Caco-2 (cell line): ENCODE measurements around the gene RARRES2. TPM values are rescaled to one million over a fixed set of nuclear protein-coding genes. Genes with fewer than 3 reads are reported as not detected.

Source experiments
- BruUV-seq: library from RNA; stranded (reverse); fragments of 400-500 nt; replicated peaks from 2 replicates; lab custom pipeline; 2021; lab: Mats Ljungman, UMichigan
- CTCF ChIA-PET: fragments of 300-600 bp; sonication (Branson Sonifier 250); formaldehyde crosslinking; loops from one replicate; lab custom pipeline; 2022; ENCODE audit warnings: antibody characterized with exemption; lab: Charles Lee
- POLR2A ChIA-PET: fragments of 300-600 bp; sonication (Branson Sonifier 250); formaldehyde crosslinking; loops from one replicate; lab custom pipeline; 2022; ENCODE audit warnings: antibody characterized with exemption; lab: Charles Lee
- DNase-seq, 2 experiments: peaks; one replicate each; pipeline versions ENCODE4 v3.0.0 to v3.0.0-alpha.2; 2020 to 2022
- H3K27me3 ChIP-seq: replicated peaks from 2 replicates; pipeline ENCODE4 v1.6.0; 2011; ENCODE audit warnings: low read length; ENCODE audit not compliant: control insufficient read depth, insufficient read depth
- H3K36me3 ChIP-seq: 2 replicates; pipeline ENCODE4 v1.5.1; 2011; ENCODE audit warnings: low read length; ENCODE audit not compliant: control insufficient read depth, insufficient read depth
- H3K4me1 ChIP-seq: fragments of 250-450 bp; sonication (Bioruptor Pico); 2 replicates; pipeline ENCODE4 v1.5.1; 2020; ENCODE audit warnings: mild to moderate bottlenecking
- H3K4me3 ChIP-seq: 2 replicates; pipeline ENCODE4 v1.5.1; 2011; ENCODE audit warnings: low read depth, mild to moderate bottlenecking, control low read depth, low read length
- H3K9me3 ChIP-seq: fragments of 250-450 bp; sonication (Bioruptor Pico); 2 replicates; pipeline ENCODE4 v1.5.1; 2020; ENCODE audit warnings: mild to moderate bottlenecking, moderate library complexity
- H3K27ac Mint-ChIP-seq: one replicate; pipeline ENCODE4 v1.8.0; 2022; ENCODE audit warnings: mixed read lengths; ENCODE audit not compliant: unreplicated experiment
- H3K27me3 Mint-ChIP-seq: one replicate; pipeline ENCODE4 v1.8.0; 2022; ENCODE audit warnings: mixed read lengths; ENCODE audit not compliant: insufficient read depth, unreplicated experiment
- H3K36me3 Mint-ChIP-seq: one replicate; pipeline ENCODE4 v1.8.0; 2022; ENCODE audit warnings: mild to moderate bottlenecking, mixed read lengths; ENCODE audit not compliant: insufficient read depth, unreplicated experiment
- H3K4me1 Mint-ChIP-seq: one replicate; pipeline ENCODE4 v1.8.0; 2022; ENCODE audit warnings: low read depth, mixed read lengths; ENCODE audit not compliant: unreplicated experiment
- H3K4me3 Mint-ChIP-seq: one replicate; pipeline ENCODE4 v1.8.0; 2022; ENCODE audit warnings: mild to moderate bottlenecking, moderate library complexity, mixed read lengths; ENCODE audit not compliant: unreplicated experiment
- H3K9me3 Mint-ChIP-seq: one replicate; pipeline ENCODE4 v1.8.0; 2022; ENCODE audit warnings: mixed read lengths; ENCODE audit not compliant: unreplicated experiment
- intact Hi-C: fragments of 100-400 bp; cut with micrococcal nuclease; formaldehyde crosslinking; loops from one replicate; pipeline ENCODE4 v1.10.0; 2022; ENCODE audit not compliant: unreplicated experiment
- total RNA-seq: library from RNA; stranded (reverse); gene quantifications from 2 replicates; pipeline ENCODE4 v1.2.3, GENCODE V29; 2022
- TF ChIP-seq, protein P1 (sequence below), 2 experiments: fragments of 200-600 bp in 1 of 2; IDR thresholded peaks; 1 replicate in 1 of 2; 2 replicates in 1 of 2; pipeline versions ENCODE4 v1.5.1 to v1.8.0; 2011 to 2022; ENCODE audit warnings: antibody characterized with exemption in 1 of 2, control low read depth in 1 of 2, inconsistent platforms in 1 of 2, low read depth in 1 of 2, low read length in 1 of 2, mild to moderate bottlenecking in 1 of 2, moderate library complexity in 1 of 2; ENCODE audit not compliant: insufficient read depth in 1 of 2, severe bottlenecking in 1 of 2, unreplicated experiment in 1 of 2

RARRES2 gene
- total RNA-seq, 1 experiment from 2014 or later: not detected

DNA sequence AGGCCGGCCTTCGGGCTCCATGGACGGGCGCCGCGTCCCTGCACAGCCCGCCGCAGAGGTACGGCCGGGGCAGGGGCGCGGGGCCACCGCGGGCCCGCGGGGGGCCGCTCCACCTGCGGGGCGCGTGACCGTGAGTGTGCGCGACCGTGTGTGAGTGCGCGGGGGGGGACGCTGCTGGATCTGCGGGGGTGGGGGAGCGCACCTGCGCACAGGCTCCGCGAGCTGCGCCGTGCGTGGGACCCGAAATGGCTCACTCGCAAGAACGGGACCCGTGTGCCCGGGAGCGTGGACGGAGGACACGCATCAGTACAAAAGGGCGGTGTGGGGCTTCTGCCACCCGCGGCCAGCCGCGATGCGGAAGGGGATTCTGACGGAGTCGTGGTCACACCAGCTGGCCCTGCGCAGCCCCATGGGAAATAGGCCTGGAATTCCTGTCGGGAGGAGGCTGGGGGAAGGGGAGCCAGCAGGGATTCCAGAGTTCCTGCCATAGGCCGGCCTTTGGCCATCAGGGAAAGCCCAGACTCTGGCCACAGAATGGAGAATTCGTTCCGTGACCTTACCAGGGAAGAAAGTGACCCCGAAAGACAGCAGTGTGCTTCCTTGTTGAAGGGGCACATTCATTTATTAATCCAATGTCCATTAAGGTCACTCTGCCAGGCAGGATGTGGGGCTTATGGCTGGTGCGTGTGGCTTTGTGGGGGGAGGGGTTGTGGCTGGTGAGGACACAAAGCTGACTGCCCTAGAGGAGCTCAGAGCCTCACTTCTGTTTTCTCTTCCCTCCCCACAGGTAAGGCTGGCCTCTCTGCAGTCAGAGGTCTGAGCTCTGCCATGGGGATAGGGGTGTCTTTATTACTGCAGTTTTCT, 27.7 kb upstream of the RARRES2 start:
- ChIA-PET CTCF (interaction anchor here (1.1 to 2.8 kb wide), 3 partner anchors 9 to 14 kb away, joined by 3 to 9 read pairs (median 3); no protein-coding TSS in a partner anchor), POLR2A (interaction anchor here (0.5 to 2.2 kb wide), 7 partner anchors 9 to 44 kb away, joined by 3 to 29 read pairs (median 5); no protein-coding TSS in a partner anchor)
- peaks cover 17% of the 10 kb centered on the region for H3K4me1 ChIP-seq
- TF ChIP-seq, protein P1, sequence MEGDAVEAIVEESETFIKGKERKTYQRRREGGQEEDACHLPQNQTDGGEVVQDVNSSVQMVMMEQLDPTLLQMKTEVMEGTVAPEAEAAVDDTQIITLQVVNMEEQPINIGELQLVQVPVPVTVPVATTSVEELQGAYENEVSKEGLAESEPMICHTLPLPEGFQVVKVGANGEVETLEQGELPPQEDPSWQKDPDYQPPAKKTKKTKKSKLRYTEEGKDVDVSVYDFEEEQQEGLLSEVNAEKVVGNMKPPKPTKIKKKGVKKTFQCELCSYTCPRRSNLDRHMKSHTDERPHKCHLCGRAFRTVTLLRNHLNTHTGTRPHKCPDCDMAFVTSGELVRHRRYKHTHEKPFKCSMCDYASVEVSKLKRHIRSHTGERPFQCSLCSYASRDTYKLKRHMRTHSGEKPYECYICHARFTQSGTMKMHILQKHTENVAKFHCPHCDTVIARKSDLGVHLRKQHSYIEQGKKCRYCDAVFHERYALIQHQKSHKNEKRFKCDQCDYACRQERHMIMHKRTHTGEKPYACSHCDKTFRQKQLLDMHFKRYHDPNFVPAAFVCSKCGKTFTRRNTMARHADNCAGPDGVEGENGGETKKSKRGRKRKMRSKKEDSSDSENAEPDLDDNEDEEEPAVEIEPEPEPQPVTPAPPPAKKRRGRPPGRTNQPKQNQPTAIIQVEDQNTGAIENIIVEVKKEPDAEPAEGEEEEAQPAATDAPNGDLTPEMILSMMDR (IDR thresholded peaks at IDR 0.05; ENCODE audit: insufficient read depth in 1 of 2, low read depth in 1 of 2, low read length in 1 of 2, severe bottlenecking in 1 of 2, unreplicated experiment in 1 of 2): no peak
- Mint-ChIP-seq H3K4me1 (peaks cover 5% of the 10 kb centered on the region), H3K4me3 (peak overlapping the region; percentile 88), H3K27me3 (no peaks in the 10 kb centered on the region), H3K36me3 (peaks cover 49% of the 10 kb centered on the region), H3K27ac (peak overlapping the region; percentile 99), H3K9me3 (no peaks in the 10 kb centered on the region)
- intact Hi-C loops: loop anchor here (1.0 to 2.0 kb wide), 4 partner anchors 9 to 52 kb away; partner anchors contain the start of genes ACTR3C and LRRC61
- H3K27me3 ChIP-seq: no peaks in the 10 kb centered on the region
- H3K36me3 ChIP-seq: peaks cover 6% of the 10 kb centered on the region; the same call in 1 of the 2 replicates
- BruUV-seq: no TSS peak
- no peaks in the 10 kb centered on the region for H3K9me3 ChIP-seq
- H3K4me3 ChIP-seq: peak overlapping the region; percentile 91
- DNase-seq: peak; percentile 86 to 88

- H3K4me3 Mint-ChIP-seq: peak within 1 kb of the TSS; percentile 88
- TF ChIP-seq, protein P1 (IDR thresholded peaks at IDR 0.05; ENCODE audit: insufficient read depth in 1 of 2, low read depth in 1 of 2, low read length in 1 of 2, severe bottlenecking in 1 of 2, unreplicated experiment in 1 of 2): no peak
- BruUV-seq: no TSS peak
- H3K36me3 ChIP-seq: peaks cover 6% of the 10 kb centered on the region; the same call in 1 of the 2 replicates
- H3K4me1 ChIP-seq: peaks cover 17% of the 10 kb centered on the region
- H3K9me3 ChIP-seq: no peaks in the 10 kb centered on the region
- H3K4me3 ChIP-seq: peak within 1 kb of the TSS; percentile 91
- CTCF ChIA-PET: interaction anchor here (1.3 to 2.8 kb wide), 2 partner anchors 10 to 13 kb away, joined by 3 to 9 read pairs; no protein-coding TSS in a partner anchor
- H3K27me3 ChIP-seq: no peaks in the 10 kb centered on the region
- intact Hi-C loops: loop anchor here (1.0 to 2.0 kb wide), 3 partner anchors 37 to 53 kb away; partner anchors contain the start of genes ACTR3C and LRRC61
- H3K9me3 Mint-ChIP-seq: no peaks in the 10 kb centered on the region
- peaks cover 41% of the 10 kb centered on the region for H3K36me3 Mint-ChIP-seq
- H3K27me3 Mint-ChIP-seq: no peaks in the 10 kb centered on the region
- peak; percentile 95 to 96 for DNase-seq
- H3K27ac Mint-ChIP-seq: peak within 1 kb of the TSS; percentile 99
- POLR2A ChIA-PET: interaction anchor here (0.8 to 2.2 kb wide), 5 partner anchors 10 to 43 kb away, joined by 3 to 29 read pairs (median 5); no protein-coding TSS in a partner anchor
- peaks cover under 1% of the 10 kb centered on the region for H3K4me1 Mint-ChIP-seq
Measured at GRCh38 chr7:150368096-150368883, 26.9 kb upstream of the RARRES2 start, which contains the start of gene REPIN1. Gene REPIN1 (plus strand): TSS chr7:150368822. CDS start chr7:150369712, 890 bp downstream.
